ENCODE results near the gene SMARCC2.
A peak's percentile ranks its signal among the peaks of the same experiment; 100 is the strongest.

The SMARCC2 gene

GRCh38 chr12:56189099-56189917 lies at the start of gene SMARCC2:
Gene SMARCC2 (minus strand): TSS chr12:56189483. CDS start chr12:56189461, 22 bp downstream.
- DNase-seq (ENCODE audit: low read depth in 2 of 2): peak; percentile 62 to 67

- no peak for DNase-seq (ENCODE audit: low read depth in 2 of 2)
These were observed 48.3 kb upstream of the SMARCC2 start for GRCh38 chr12:56237552-56237951.

GRCh38 chr12:56236985-56237384 lies 47.7 kb upstream of the SMARCC2 start:
- DNase-seq (ENCODE audit: low read depth in 2 of 2): no peak

- no peak for DNase-seq (ENCODE audit: low read depth in 2 of 2)
These were observed 46.8 kb upstream of the SMARCC2 start for GRCh38 chr12:56236091-56236490.

GRCh38 chr12:56234746-56235436 lies 45.6 kb upstream of the SMARCC2 start:
- DNase-seq (ENCODE audit: low read depth in 2 of 2): no peak

GRCh38 chr12:56231184-56231582 lies 41.9 kb upstream of the SMARCC2 start:
- DNase-seq (ENCODE audit: low read depth in 2 of 2): no peak

GRCh38 chr12:56230432-56231183 lies 41.3 kb upstream of the SMARCC2 start:
- DNase-seq (ENCODE audit: low read depth in 2 of 2): no peak

GRCh38 chr12:56229916-56230431 lies 40.7 kb upstream of the SMARCC2 start, which contains the start of gene SLC39A5:
Gene SLC39A5 (plus strand): TSS chr12:56230051. CDS start chr12:56231275, 1,224 bp downstream.
- no peak for DNase-seq (ENCODE audit: low read depth in 2 of 2)

GRCh38 chr12:56229082-56229481 lies 39.8 kb upstream of the SMARCC2 start:
- no peak for DNase-seq (ENCODE audit: low read depth in 2 of 2)

GRCh38 chr12:56224954-56225353 lies 35.7 kb upstream of the SMARCC2 start:
- no peak for DNase-seq (ENCODE audit: low read depth in 2 of 2)

GRCh38 chr12:56224102-56224701 lies 34.9 kb upstream of the SMARCC2 start, which contains the start of gene NABP2:
Gene NABP2 (plus strand): TSS chr12:56224342. CDS start chr12:56224857, 515 bp downstream.
- peak; percentile 78 to 80 for DNase-seq (ENCODE audit: low read depth in 2 of 2)

GRCh38 chr12:56223571-56224101 lies 34.4 kb upstream of the SMARCC2 start:
- DNase-seq (ENCODE audit: low read depth in 2 of 2): no peak

GRCh38 chr12:56222531-56222895 lies 33.2 kb upstream of the SMARCC2 start:
- no peak for DNase-seq (ENCODE audit: low read depth in 2 of 2)

- peak; percentile 87 for DNase-seq (ENCODE audit: low read depth in 2 of 2)
These were observed 32.7 kb upstream of the SMARCC2 start, which contains the start of gene RNF41 for GRCh38 chr12:56221757-56222530. Gene RNF41 (minus strand): TSS chr12:56221922. CDS start chr12:56214047, 7,875 bp downstream.

GRCh38 chr12:56221232-56221756 lies 32.0 kb upstream of the SMARCC2 start:
- no peak for DNase-seq (ENCODE audit: low read depth in 2 of 2)

GRCh38 chr12:56220611-56221231 lies 31.4 kb upstream of the SMARCC2 start:
- no peak for DNase-seq (ENCODE audit: low read depth in 2 of 2)

GRCh38 chr12:56219840-56220239 lies 30.6 kb upstream of the SMARCC2 start:
- no peak for DNase-seq (ENCODE audit: low read depth in 2 of 2)

- no peak for DNase-seq (ENCODE audit: low read depth in 2 of 2)
These were observed 27.2 kb upstream of the SMARCC2 start for GRCh38 chr12:56216461-56216860.

GRCh38 chr12:56213878-56214277 lies 24.6 kb upstream of the SMARCC2 start:
- no peak for DNase-seq (ENCODE audit: low read depth in 2 of 2)

- DNase-seq (ENCODE audit: low read depth in 2 of 2): no peak
These were observed 23.1 kb upstream of the SMARCC2 start for GRCh38 chr12:56212361-56212760.

All from stimulated activated CD8-positive, alpha-beta memory T cell treated with anti-CD3 and anti-CD28 coated beads, Interleukin-7, amount 100 ng/mL, for 1 hour (primary cell).